H9 (cell line): ENCODE results near the gene FANCC. TPM values are rescaled to one million over a fixed set of nuclear protein-coding genes. Genes with fewer than 3 reads are reported as not detected.
"Not testable (repeated sequence)": the region's sequence is repeated elsewhere in the genome, so short reads cannot be mapped to it uniquely, and the experiment has no call there.

Source experiments
- DNase-seq: peaks from one replicate; pipeline ENCODE4 v3.0.0-alpha.2; 2017
- H2AFZ ChIP-seq: one replicate; pipeline ENCODE4 v1.6.1; 2013; ENCODE audit warnings: mild to moderate bottlenecking, low read length, control low read depth, moderate library complexity
- H2AK5ac ChIP-seq: 2 replicates; pipeline ENCODE4 v1.6.1; 2013; ENCODE audit warnings: low read length, control low read depth, mixed read lengths; ENCODE audit not compliant: insufficient read length
- H2BK120ac ChIP-seq: one replicate; pipeline ENCODE4 v1.6.1; 2013; ENCODE audit warnings: low read depth, mild to moderate bottlenecking, low read length, control low read depth, inconsistent platforms; ENCODE audit not compliant: poor library complexity, severe bottlenecking
- H2BK12ac ChIP-seq: 2 replicates; pipeline ENCODE4 v1.6.1; 2013; ENCODE audit warnings: low read length, control low read depth, mixed read lengths, low read depth; ENCODE audit not compliant: insufficient read length
- H2BK15ac ChIP-seq: 2 replicates; pipeline ENCODE4 v1.6.1; 2013; ENCODE audit warnings: low read depth, low read length, control low read depth
- H2BK20ac ChIP-seq: one replicate; pipeline ENCODE4 v1.6.1; 2013; ENCODE audit warnings: low read depth, mild to moderate bottlenecking, low read length, control low read depth, inconsistent platforms; ENCODE audit not compliant: poor library complexity, severe bottlenecking
- H2BK5ac ChIP-seq: 2 replicates; pipeline ENCODE4 v1.6.1; 2013; ENCODE audit warnings: low read length, control low read depth, mixed read lengths; ENCODE audit not compliant: insufficient read length
- H3K14ac ChIP-seq: 2 replicates; pipeline ENCODE4 v1.6.1; 2013; ENCODE audit warnings: low read length, control low read depth; ENCODE audit not compliant: insufficient read depth
- H3K18ac ChIP-seq: 2 replicates; pipeline ENCODE4 v1.6.1; 2013; ENCODE audit warnings: low read depth, mild to moderate bottlenecking, mixed read lengths, low read length, control low read depth; ENCODE audit not compliant: insufficient read length
- H3K23ac ChIP-seq: 2 replicates; pipeline ENCODE4 v1.6.1; 2013; ENCODE audit warnings: low read length, control low read depth, mixed read lengths, low read depth; ENCODE audit not compliant: insufficient read length
- H3K23me2 ChIP-seq: 2 replicates; pipeline ENCODE4 v1.6.1; 2013; ENCODE audit warnings: low read depth, mild to moderate bottlenecking, mixed read lengths, low read length, control low read depth; ENCODE audit not compliant: insufficient read length, poor library complexity, severe bottlenecking
- H3K27ac ChIP-seq: 2 replicates; pipeline ENCODE4 v1.5.1; 2013; ENCODE audit warnings: low read length, control low read depth, mixed read lengths, low read depth; ENCODE audit not compliant: insufficient read length
- H3K27me3 ChIP-seq: 2 replicates; pipeline ENCODE4 v1.6.1; 2013; ENCODE audit warnings: low read length, control low read depth, inconsistent platforms; ENCODE audit not compliant: insufficient read depth
- H3K4ac ChIP-seq: 2 replicates; pipeline ENCODE4 v1.6.1; 2013; ENCODE audit warnings: low read depth, mild to moderate bottlenecking, control low read depth, inconsistent platforms, low read length, moderate library complexity
- H3K4me1 ChIP-seq: 2 replicates; pipeline ENCODE4 v1.6.1; 2013; ENCODE audit warnings: low read length, control low read depth, inconsistent platforms; ENCODE audit not compliant: insufficient read depth
- H3K4me2 ChIP-seq: 2 replicates; pipeline ENCODE4 v1.6.1; 2013; ENCODE audit warnings: low read length, control low read depth, mixed read lengths; ENCODE audit not compliant: insufficient read length, insufficient read depth
- H3K56ac ChIP-seq: 2 replicates; pipeline ENCODE4 v1.6.1; 2013; ENCODE audit warnings: low read depth, mild to moderate bottlenecking, mixed read lengths, low read length, control low read depth; ENCODE audit not compliant: insufficient read length
- H3K79me1 ChIP-seq: 2 replicates; pipeline ENCODE4 v1.6.1; 2013; ENCODE audit warnings: low read depth, mild to moderate bottlenecking, moderate library complexity, low read length, control low read depth, inconsistent platforms; ENCODE audit not compliant: insufficient read depth, poor library complexity, severe bottlenecking
- H3K79me2 ChIP-seq: 2 replicates; pipeline ENCODE4 v1.6.1; 2013; ENCODE audit warnings: low read length, control low read depth, inconsistent platforms; ENCODE audit not compliant: insufficient read depth
- H3K9ac ChIP-seq: 2 replicates; pipeline ENCODE4 v1.6.1; 2013; ENCODE audit warnings: low read length, control low read depth, mixed read lengths; ENCODE audit not compliant: insufficient read length; ENCODE audit errors: extremely low read depth
- H3K9me3 ChIP-seq: one replicate; pipeline ENCODE4 v1.6.1; 2013; ENCODE audit warnings: low read depth, low read length, inconsistent platforms; ENCODE audit not compliant: control insufficient read depth
- H3T11ph ChIP-seq: one replicate; pipeline ENCODE4 v1.6.1; 2013; ENCODE audit warnings: mild to moderate bottlenecking, low read length, control low read depth, inconsistent platforms
- H4K20me1 ChIP-seq: one replicate; pipeline ENCODE4 v1.6.1; 2013; ENCODE audit not compliant: control insufficient read depth, insufficient read length, insufficient read depth
- H4K5ac ChIP-seq: 2 replicates; pipeline ENCODE4 v1.6.1; 2013; ENCODE audit warnings: low read depth, mild to moderate bottlenecking, mixed read lengths, low read length, control low read depth; ENCODE audit not compliant: insufficient read length
- H4K8ac ChIP-seq: replicated peaks from 2 replicates; pipeline ENCODE4 v1.6.1; 2013; ENCODE audit warnings: low read length, control low read depth, mixed read lengths, low read depth; ENCODE audit not compliant: insufficient read length
- H4K91ac ChIP-seq: 2 replicates; pipeline ENCODE4 v1.6.1; 2013; ENCODE audit warnings: low read depth, mild to moderate bottlenecking, moderate library complexity, mixed read lengths, low read length, control low read depth; ENCODE audit not compliant: insufficient read length
- H3K27ac Mint-ChIP-seq, 3 experiments: 2 replicates in 2 of 3; 3 replicates in 1 of 3; pipeline ENCODE4 v1.8.0; 2020 to 2021; ENCODE audit warnings: mixed read lengths in 3 of 3, mild to moderate bottlenecking in 1 of 3, moderate library complexity in 1 of 3
- H3K27me3 Mint-ChIP-seq: 2 replicates; pipeline ENCODE4 v1.8.0; 2021; ENCODE audit warnings: low read depth, mild to moderate bottlenecking, moderate library complexity, mixed read lengths
- H3K36me3 Mint-ChIP-seq, 3 experiments: 2 replicates in 2 of 3; 3 replicates in 1 of 3; pipeline ENCODE4 v1.8.0; 2020 to 2021; ENCODE audit warnings: low read depth in 3 of 3, mixed read lengths in 3 of 3; ENCODE audit not compliant: insufficient read depth in 1 of 3
- H3K4me1 Mint-ChIP-seq, 2 experiments: 2 replicates each; pipeline ENCODE4 v1.8.0; 2020; ENCODE audit warnings: mixed read lengths in 2 of 2
- H3K4me3 Mint-ChIP-seq, 2 experiments: 2 replicates in 1 of 2; 3 replicates in 1 of 2; pipeline ENCODE4 v1.8.0; 2020 to 2021; ENCODE audit warnings: mild to moderate bottlenecking in 2 of 2, mixed read lengths in 2 of 2, moderate library complexity in 1 of 2
- H3K9me3 Mint-ChIP-seq, 2 experiments: 2 replicates in 1 of 2; 3 replicates in 1 of 2; pipeline ENCODE4 v1.8.0; 2020; ENCODE audit warnings: mild to moderate bottlenecking in 2 of 2, mixed read lengths in 2 of 2, moderate library complexity in 1 of 2
- CTCF ChIP-seq: fragments of 200-600 bp; sonication (generic); conservative IDR thresholded peaks from 3 replicates; pipeline ENCODE4 v1.8.0; 2021; ENCODE audit warnings: antibody characterized with exemption, mild to moderate bottlenecking
- WGBS: extraction: QIAGEN DNeasy Blood & Tissue Kit; methylation state at CpG from one replicate; pipeline ENCODE4 v1.1.7; 2013; ENCODE audit warnings: missing lambda C conversion rate, low lambda C conversion rate, mixed read lengths; ENCODE audit not compliant: insufficient read length; ENCODE audit errors: extremely low coverage; 5-methylcytosine and 5-hydroxymethylcytosine counted together
- total RNA-seq: library from RNA; stranded (reverse); gene quantifications from 2 replicates; pipeline ENCODE4 v1.2.1, GENCODE V29; 2021

FANCC gene
- total RNA-seq, 1 experiment from 2014 or later: 14.6 TPM

- Histone ChIP-seq H4K5ac (no peak overlapping the region), H3K18ac (no peak overlapping the region), H3K23me2 (no peaks in the 10 kb centered on the region), H3K14ac (no peak overlapping the region), H4K20me1 (no peaks in the 10 kb centered on the region), H4K8ac (no peak overlapping the region), H3T11ph (no peak overlapping the region), H3K9ac (no peak overlapping the region), H4K91ac (no peak overlapping the region), H2BK120ac (no peak overlapping the region), H3K56ac (no peak overlapping the region), H2BK12ac (no peak overlapping the region), H3K9me3 (no peaks in the 10 kb centered on the region), H3K4me2 (no peak overlapping the region), H2AFZ (no peak overlapping the region), H3K4me1 (no peaks in the 10 kb centered on the region), H3K79me2 (no peaks in the 10 kb centered on the region; the same call in 1 of the 2 replicates), H2BK5ac (no peak overlapping the region), H3K27ac (no peak overlapping the region), H2AK5ac (no peak overlapping the region), H2BK20ac (no peak overlapping the region), H3K4ac (no peak overlapping the region), H2BK15ac (no peak overlapping the region), H3K27me3 (no peaks in the 10 kb centered on the region), H3K79me1 (peaks cover 6% of the 10 kb centered on the region), H3K23ac (no peak overlapping the region)
- TF ChIP-seq CTCF: no peak
- Mint-ChIP-seq H3K4me3 (no peak overlapping the region), H3K27me3 (no peaks in the 10 kb centered on the region), H3K27ac (peak overlapping the region in 1 of 3 experiments; percentile 27; a peak in 1 of 7 replicates), H3K36me3 (0 out of 7 replicates have a peak, but pooled peaks cover 0 to 2% (median 0%) of the 10 kb centered on the region in 3 experiments), H3K4me1 (peaks cover 6% of the 10 kb centered on the region in 2 experiments), H3K9me3 (no peaks in the 10 kb centered on the region)
- WGBS: no CpG with 5 or more reads among the region's 1 CpG
- no peak for DNase-seq
Observed at GRCh38 chr9:95296761-95297160, 20.7 kb downstream of the FANCC start.

- not testable (repeated sequence) for H3K23ac ChIP-seq, H4K91ac ChIP-seq, H3K36me3 Mint-ChIP-seq, H3K9ac ChIP-seq, H2BK20ac ChIP-seq, H2AK5ac ChIP-seq, H4K8ac ChIP-seq, H3K56ac ChIP-seq, H2BK5ac ChIP-seq, H4K5ac ChIP-seq, H2BK15ac ChIP-seq, H2AFZ ChIP-seq, H3K4ac ChIP-seq, H3K23me2 ChIP-seq, H3K27me3 Mint-ChIP-seq, H3T11ph ChIP-seq, H3K9me3 Mint-ChIP-seq, H3K79me1 ChIP-seq, H2BK12ac ChIP-seq, H3K27ac ChIP-seq, DNase-seq, H3K14ac ChIP-seq, H3K79me2 ChIP-seq, H3K4me3 Mint-ChIP-seq, H3K27me3 ChIP-seq, H3K9me3 ChIP-seq, H3K4me1 Mint-ChIP-seq, H3K4me1 ChIP-seq, H3K18ac ChIP-seq, H4K20me1 ChIP-seq, H3K27ac Mint-ChIP-seq, H2BK120ac ChIP-seq, H3K4me2 ChIP-seq
- no CpG with 5 or more reads among the region's 6 CpGs for WGBS
Observed at GRCh38 chr9:95293296-95293695, 24.2 kb downstream of the FANCC start.
